WTC11 (cell line): ENCODE measurements around the gene GAA.

ENCODE experiments used
- GTF2I ChIP-seq: fragments of 250-450 bp; sonication (Bioruptor Pico); conservative IDR thresholded peaks from 2 replicates; pipeline ENCODE4 v1.4.0; 2021; ENCODE audit warnings: mild to moderate bottlenecking
- TF ChIP-seq, protein P1 (sequence below): fragments of 200-600 bp; IDR thresholded peaks from 2 replicates; pipeline ENCODE4 v1.8.0; 2022; ENCODE audit warnings: antibody characterized with exemption

DNA sequence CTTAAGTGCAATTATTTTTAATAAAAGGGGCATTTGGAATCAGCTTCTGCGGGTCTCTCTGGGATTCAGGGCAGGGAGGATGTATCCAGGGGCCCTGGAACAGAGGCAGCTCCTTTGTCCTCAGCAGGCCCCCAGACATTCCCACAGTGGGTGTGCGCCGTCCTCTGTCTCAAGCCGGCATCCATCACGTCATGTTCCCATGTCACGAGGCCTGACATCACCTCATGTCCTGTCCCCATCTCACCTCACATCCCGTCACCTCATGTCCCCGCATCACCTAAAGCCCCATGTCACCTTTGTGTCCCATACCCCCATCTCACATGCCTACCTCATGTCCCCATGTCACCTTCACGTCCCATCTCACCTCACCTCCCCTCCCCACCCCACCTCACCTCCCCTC, 18.5 kb downstream of the GAA start:
- TF ChIP-seq, protein P1, sequence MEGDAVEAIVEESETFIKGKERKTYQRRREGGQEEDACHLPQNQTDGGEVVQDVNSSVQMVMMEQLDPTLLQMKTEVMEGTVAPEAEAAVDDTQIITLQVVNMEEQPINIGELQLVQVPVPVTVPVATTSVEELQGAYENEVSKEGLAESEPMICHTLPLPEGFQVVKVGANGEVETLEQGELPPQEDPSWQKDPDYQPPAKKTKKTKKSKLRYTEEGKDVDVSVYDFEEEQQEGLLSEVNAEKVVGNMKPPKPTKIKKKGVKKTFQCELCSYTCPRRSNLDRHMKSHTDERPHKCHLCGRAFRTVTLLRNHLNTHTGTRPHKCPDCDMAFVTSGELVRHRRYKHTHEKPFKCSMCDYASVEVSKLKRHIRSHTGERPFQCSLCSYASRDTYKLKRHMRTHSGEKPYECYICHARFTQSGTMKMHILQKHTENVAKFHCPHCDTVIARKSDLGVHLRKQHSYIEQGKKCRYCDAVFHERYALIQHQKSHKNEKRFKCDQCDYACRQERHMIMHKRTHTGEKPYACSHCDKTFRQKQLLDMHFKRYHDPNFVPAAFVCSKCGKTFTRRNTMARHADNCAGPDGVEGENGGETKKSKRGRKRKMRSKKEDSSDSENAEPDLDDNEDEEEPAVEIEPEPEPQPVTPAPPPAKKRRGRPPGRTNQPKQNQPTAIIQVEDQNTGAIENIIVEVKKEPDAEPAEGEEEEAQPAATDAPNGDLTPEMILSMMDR = no peak
- no peak for TF ChIP-seq GTF2I (CRISPR knock-in tag)
